Sigmoid colon (tissue), 4 donors: Measurements from ENCODE around the gene MUC5AC.

ENCODE experiments used
- CTCF ChIP-seq, 4 experiments: fragments of 450-650 bp in 3 of 4; fragments of 200-600 bp in 1 of 4; IDR thresholded peaks; one replicate each; pipeline ENCODE4 v1.5.1; 2016 to 2019; ENCODE audit warnings: antibody characterized with exemption in 4 of 4, mild to moderate bottlenecking in 3 of 4, moderate library complexity in 2 of 4
- EP300 ChIP-seq, 4 donors: sonication (generic); formaldehyde crosslinking; IDR thresholded peaks; one replicate each; pipeline ENCODE4 v1.6.1; 2017; ENCODE audit warnings: antibody characterized with exemption in 4 of 4
- POLR2A ChIP-seq, 2 donors: fragments of 450-650 bp; IDR thresholded peaks; one replicate each; pipeline ENCODE4 v1.6.1; 2016; ENCODE audit warnings: antibody characterized with exemption in 2 of 2, mild to moderate bottlenecking in 2 of 2, moderate library complexity in 2 of 2

- no peak for TF ChIP-seq EP300 (IDR thresholded peaks at IDR 0.05)
- no peak for TF ChIP-seq CTCF (IDR thresholded peaks at IDR 0.05)
- no peak for TF ChIP-seq POLR2A (IDR thresholded peaks at IDR 0.05)
Observed at GRCh38 chr11:1119604-1120146, 38.1 kb upstream of the MUC5AC start.
